NCI-H446 (cell line): ENCODE results near the gene PSMD14.
"Not testable (repeated sequence)": the region's sequence is repeated elsewhere in the genome, so short reads cannot be mapped to it uniquely, and the experiment has no call there.

Experiments
- DNase-seq, 2 experiments: peaks; one replicate each; lab custom pipeline; 2025; lab: John Stamatoyannopoulos, UW

PSMD14 gene

DNA sequence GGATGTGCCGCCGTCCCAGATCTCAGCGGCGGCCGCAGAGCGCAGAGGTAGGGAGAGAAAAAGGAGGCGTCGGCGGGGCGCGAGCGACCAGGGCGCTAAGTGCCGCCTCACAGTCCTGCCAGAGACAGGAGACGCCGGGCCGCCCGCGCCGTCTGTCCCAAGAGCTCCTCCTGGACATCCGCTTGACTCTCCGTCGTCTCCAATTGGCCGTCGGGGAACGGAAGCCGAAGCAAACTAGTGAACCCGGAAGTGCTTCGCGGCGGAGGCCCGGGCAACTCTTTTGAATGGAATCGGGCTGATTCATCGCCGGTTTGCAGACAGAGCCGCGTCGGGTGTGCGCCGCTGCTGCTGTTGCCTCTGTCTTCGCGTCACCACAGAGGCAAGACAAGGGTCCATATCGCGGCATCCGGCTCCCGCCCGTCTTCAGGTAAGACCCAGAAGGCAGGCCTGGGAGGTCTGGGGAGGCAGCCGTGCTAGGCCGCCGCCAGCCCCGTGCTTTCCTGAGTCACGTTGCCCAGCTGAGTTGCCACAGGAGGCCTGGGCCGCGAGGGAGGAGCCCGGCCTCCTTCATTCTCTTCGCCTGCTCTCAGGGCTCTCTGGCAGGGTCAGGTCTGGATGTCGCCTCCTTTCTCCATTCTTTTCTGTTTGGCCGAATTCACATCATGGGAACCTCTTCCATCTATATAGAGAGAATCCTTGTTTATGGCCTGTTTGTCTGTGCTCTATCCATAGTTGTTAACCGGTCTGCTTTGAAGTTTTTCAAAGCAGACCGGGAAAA is at the start of gene PSMD14:
Gene PSMD14 (plus strand): TSS at position 248 of the 778 bp plus-strand sequence. CDS start 10,401 bp downstream, outside the sequence.
- peak; percentile 85 to 95 for DNase-seq

GRCh38 chr2:161265874-161266273 is 42.4 kb upstream of the PSMD14 start:
- DNase-seq, result no peak

DNA sequence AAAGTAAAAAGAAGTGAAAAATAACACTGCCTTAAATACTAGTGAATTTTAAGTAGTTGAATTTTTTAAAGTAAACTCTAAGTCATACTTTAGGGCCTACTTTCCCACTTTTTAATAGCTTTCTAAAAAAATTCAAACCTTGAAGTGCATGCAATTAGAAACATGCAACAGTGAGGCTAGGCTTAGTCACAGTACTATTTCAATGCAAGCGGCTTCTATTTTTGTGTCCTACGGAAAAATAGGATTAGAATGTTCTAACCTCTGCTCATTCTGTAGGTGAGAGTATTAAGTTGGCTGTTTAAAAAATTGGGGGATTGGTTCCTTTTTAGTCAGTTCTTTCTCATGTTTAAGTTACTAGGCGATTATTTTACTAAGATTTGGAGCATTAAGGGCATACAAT is 39.1 kb upstream of the PSMD14 start:
- no peak for DNase-seq

GRCh38 chr2:161273038-161273760 is 35.0 kb upstream of the PSMD14 start:
- DNase-seq, result peak; percentile 25 to 65

- DNase-seq, result not testable (repeated sequence)
Observed at GRCh38 chr2:161278564-161279229, 29.5 kb upstream of the PSMD14 start.

GRCh38 chr2:161279230-161279815 is 28.9 kb upstream of the PSMD14 start:
- DNase-seq, result not testable (repeated sequence)

- DNase-seq, result not testable (repeated sequence)
Observed at GRCh38 chr2:161280906-161281323, 27.3 kb upstream of the PSMD14 start.

DNA sequence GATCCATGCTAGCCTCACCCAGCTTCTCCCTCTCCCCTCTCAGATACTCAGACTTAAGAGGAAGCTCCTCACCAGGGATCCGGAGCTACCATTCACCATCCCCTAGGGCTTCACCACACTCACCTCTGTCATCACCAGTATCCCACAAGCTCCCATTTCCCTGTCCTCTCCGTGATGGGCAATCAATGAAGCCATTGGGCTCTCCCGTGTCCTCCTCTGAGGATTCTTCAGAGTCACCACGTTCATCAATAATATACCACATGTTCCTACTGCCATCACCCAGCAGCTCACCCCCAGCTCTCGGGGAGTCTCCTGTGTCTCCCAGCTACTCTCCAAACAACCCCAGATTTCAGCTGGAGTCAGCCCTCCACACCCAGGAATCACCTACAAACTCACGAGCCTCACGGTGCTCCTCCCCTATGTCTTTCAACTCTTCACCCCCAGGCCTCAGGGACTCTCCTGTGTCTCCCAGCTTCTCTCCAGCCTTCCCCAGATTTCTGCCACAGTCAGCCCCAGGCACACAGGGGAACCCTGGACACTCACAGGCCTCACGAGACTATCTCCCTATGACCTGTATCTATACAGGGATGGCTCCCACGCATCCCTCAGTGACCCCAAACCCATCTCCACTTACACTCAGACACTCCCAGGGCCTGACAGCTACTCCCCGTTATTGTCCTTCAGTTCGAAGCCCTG is 26.5 kb upstream of the PSMD14 start:
- DNase-seq, result not testable (repeated sequence)

DNA sequence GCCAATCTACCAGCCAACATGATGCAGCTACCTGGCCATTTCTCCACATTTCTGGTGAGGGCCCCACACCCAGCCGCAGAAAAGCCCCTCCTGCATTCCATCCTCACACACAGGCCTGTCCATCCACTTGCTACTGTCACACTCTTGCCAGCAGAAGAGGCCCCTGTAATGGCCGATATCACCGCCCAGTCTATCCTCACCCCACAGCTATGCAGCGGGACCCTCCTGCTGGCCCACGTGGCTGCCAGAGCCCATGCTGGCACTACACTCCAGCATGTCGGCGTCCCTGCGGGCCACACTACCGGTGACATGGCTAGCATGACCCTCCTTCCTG is 25.9 kb upstream of the PSMD14 start:
- not testable (repeated sequence) for DNase-seq

DNA sequence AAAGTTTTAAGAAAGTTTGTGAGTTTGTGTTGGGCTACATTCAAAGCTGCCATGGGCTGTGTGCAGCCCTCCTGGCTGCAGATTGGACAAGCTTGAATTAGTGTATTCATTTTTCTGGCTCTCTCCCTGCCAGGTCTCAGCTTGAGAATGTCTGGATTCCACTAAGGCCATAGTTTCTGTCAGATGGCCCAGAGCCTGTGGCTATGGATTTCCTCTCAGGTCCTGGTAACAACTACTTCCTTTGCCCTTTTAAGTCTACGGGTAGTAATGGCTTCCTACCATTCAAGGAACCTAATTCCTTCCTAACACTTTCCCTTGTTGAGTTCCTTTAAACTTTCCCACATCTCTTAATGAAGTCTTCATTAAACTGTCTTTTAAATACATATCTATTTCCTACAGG is 24.3 kb upstream of the PSMD14 start:
- no peak for DNase-seq

- no peak for DNase-seq
Observed at GRCh38 chr2:161303535-161304050, 4.6 kb upstream of the PSMD14 start.

DNA sequence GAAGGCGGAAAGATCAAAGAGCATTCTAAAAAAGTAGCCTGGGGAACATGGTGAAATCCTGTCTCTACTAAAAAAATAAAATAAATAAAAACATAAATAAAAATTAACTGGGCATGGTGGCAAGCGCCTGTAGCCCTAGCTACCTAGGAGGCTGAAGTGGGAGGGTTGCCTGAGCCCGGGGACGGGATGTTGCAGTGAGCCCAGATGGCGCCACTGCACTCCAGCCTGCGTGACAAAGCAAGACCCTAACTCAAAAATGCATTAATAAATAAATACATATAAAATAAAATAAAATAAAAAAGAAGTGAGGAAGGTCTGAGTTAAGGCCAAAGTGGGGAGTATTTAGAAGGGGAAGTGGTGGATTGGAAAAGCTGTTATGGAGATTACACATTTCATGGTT is 1.3 kb upstream of the PSMD14 start:
- DNase-seq, result no peak

DNA sequence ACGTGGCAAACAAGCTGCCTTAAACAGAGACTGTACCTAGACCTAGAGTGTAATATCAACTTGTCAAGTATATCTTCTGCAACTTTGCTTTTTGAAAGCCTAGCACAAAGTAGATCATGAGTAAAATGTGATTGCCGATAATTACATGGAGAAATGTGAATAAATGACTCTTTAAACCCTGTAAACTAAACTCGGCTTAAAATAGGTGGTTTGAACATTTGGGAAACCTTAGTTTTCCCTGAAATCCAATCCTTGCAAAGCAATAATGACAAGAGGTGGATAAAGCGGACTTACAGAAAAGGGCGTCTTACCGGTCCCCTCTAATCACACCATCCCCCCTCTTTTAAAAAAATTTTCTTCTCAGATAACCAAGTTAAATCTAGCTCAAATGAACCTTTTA is 549 bp upstream of the PSMD14 start:
- no peak for DNase-seq

GRCh38 chr2:161312996-161313395 is 4.8 kb downstream of the PSMD14 start:
- DNase-seq, result no peak

DNA sequence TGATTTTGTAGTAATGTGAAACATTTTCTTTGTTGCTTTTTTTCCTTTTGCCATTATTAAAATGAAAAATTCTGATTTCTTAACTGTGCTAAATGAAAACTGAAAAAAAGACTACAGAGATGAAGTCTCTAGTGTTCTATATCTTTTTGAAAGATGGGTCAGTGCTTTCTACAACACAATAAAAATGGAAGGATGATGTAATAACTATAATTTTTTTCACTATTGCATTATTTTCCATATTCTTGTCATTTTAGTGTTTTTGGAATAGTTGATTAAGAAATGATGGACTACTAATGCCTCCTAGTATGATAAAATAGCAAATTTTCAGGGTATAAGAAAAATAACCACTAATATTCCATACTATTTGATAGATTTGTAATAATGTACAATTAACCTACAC is 7.2 kb downstream of the PSMD14 start:
- DNase-seq, result no peak

- no peak for DNase-seq
Observed at GRCh38 chr2:161316701-161317100, 8.5 kb downstream of the PSMD14 start.

DNA sequence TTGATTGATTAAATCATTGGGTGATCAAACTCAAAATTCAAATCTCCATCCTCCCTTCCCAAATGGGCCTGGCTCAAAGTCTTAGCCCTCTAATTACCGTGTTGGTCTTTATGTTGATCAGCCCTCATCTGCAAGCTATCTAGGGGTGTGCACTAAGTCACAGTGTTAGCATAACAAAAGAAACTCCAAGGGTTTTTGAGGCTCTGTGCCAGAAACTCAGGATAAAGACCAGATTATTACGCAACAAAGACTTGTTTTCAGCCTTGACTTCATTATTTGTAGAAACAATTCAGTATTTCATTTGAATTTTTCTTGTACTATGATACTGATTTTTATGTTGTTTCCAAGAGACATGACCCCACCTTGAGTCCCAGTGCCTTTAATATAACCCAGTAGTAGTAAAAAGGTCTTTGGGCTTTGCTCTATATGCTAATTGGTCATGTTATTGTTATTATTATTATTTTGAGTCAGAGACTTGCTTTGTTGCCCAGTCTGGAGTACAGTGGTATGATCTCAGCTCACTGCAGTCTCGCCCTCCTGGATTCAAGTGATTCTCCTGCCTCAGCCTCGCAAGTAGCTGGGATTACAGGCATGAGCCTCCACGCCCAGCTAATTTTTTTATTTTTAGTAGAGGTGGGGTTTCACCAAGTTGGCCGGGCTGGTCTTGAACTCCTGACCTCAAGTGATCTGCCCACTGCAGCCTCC is 13.9 kb downstream of the PSMD14 start:
- no peak for DNase-seq

- no peak for DNase-seq
Observed at GRCh38 chr2:161324876-161325275, 16.7 kb downstream of the PSMD14 start.

GRCh38 chr2:161327582-161327981 is 19.4 kb downstream of the PSMD14 start:
- DNase-seq, result no peak

- DNase-seq, result peak; percentile 48 to 70
Observed at GRCh38 chr2:161332371-161332967, 24.2 kb downstream of the PSMD14 start.

GRCh38 chr2:161335626-161336025 is 27.4 kb downstream of the PSMD14 start:
- no peak for DNase-seq
